Testis (tissue), 2 donors: ENCODE data around the gene TRIM51G.
"Not testable (repeated sequence)": the region's sequence is repeated elsewhere in the genome, so short reads cannot be mapped to it uniquely, and the experiment has no call there.

Experiments
- CTCF ChIP-seq, 3 experiments: fragments of 450-650 bp in 2 of 3; fragments of 200-600 bp in 1 of 3; sonication (generic) in 1 of 3; IDR thresholded peaks; one replicate each; pipeline ENCODE4 v1.5.1; 2016 to 2019; ENCODE audit warnings: antibody characterized with exemption in 3 of 3, mild to moderate bottlenecking in 2 of 3, moderate library complexity in 1 of 3
- POLR2A ChIP-seq: fragments of 450-650 bp; IDR thresholded peaks from one replicate; pipeline ENCODE4 v1.6.1; 2017; ENCODE audit warnings: antibody characterized with exemption, mild to moderate bottlenecking, moderate library complexity

DNA sequence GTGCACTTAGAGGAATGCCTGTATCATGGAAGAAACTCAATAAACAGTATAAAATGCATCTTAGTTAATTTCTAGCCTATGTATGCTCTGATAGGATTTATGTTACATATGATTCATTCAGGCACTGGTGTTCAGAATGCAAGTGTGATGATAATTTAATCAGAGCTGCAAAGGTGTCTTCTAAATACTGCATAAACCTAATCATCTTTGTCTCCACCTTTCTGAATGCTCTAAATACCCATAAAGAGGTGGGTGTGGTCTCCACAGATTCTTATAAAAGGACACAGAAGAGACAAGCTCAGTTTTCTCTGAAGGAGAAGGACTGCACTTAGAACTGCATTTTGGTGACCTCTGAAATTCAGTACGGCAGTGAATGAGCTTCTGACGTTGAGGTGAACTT, 44.8 kb upstream of the TRIM51G start, which contains the start of gene TRIM49B:
- not testable (repeated sequence) for TF ChIP-seq CTCF (IDR thresholded peaks at IDR 0.05); POLR2A
